Cerebellar nuclear complex (tissue), 1 donor: ENCODE results near the gene TAF1A.

Source experiments
- DNase-seq, 2 experiments: peaks; one replicate each; lab custom pipeline; 2025; lab: John Stamatoyannopoulos, UW

The TAF1A gene

GRCh38 chr1:222535455-222535854, 54.3 kb downstream of the TAF1A start:
- no peak for DNase-seq

- DNase-seq = no peak
Measured at GRCh38 chr1:222530852-222531251, 58.9 kb downstream of the TAF1A start.

GRCh38 chr1:222529916-222530315, 59.8 kb downstream of the TAF1A start:
- DNase-seq = no peak

GRCh38 chr1:222529181-222529580, 60.6 kb downstream of the TAF1A start:
- DNase-seq = no peak

GRCh38 chr1:222525951-222526350, 63.8 kb downstream of the TAF1A start:
- DNase-seq = no peak

- no peak for DNase-seq
Measured at GRCh38 chr1:222523852-222524251, 65.9 kb downstream of the TAF1A start.

GRCh38 chr1:222522105-222522915, 67.4 kb downstream of the TAF1A start:
- no peak for DNase-seq

- DNase-seq = no peak
Measured at GRCh38 chr1:222521299-222522104, 68.2 kb downstream of the TAF1A start.
